ENCODE measurements around the gene SMIM41.

Gene SMIM41

DNA sequence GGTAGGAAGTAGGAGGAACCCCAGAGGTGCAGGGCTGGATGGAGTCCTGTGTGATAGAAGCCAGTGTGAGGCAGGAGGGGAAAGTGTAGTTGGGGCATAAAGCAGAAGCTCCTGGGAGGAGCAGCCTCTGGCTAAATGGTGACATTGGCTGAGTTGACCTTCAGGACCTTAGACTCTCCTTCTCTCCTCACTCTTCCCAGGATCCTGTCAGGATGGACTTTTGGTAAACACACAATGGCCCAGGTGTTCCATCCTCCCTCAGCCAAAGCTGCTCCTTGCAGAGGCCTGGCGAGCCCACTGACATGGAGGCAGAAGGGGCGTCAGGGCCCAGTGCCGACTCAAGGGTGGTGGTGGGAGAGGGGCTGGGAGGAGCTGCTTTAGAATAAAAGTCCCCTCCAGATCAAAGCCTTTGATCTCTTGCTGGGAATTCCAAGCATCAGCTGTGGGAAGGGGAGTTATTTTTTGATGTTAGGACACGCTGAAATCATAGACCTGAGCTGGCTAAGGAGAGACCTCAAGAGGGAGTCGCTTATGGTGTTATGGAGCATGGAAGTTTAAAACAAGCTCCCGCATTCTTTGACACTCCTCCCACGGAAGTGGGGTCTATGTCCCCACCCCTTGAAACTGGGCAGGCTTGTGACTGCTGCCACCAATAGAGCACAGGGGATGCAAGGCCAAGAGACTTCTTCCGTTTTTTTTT is 44.1 kb downstream of the SMIM41 start:
- DNase-seq, result no peak

DNA sequence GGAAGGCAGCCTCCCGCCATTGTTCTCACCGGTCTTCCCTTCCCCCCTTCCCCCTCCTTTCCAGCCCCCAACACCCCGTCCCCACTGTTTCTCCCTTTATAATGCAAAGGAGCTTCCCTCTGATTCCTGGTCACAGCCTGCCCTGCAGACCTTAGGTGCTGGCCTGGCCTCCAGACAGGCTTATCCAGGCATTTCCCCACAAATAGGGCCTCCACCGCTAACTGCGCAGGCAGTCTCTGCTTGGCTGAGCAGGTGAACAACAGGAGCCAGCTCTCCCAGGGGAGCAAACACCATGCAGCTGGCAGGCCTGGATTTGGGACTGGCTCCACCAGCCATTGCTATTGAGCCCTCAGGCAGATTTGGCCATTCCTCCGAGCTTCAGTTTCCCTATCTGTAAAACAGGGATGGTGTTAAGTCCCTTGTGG is 46.0 kb downstream of the SMIM41 start:
- no peak for DNase-seq

DNA sequence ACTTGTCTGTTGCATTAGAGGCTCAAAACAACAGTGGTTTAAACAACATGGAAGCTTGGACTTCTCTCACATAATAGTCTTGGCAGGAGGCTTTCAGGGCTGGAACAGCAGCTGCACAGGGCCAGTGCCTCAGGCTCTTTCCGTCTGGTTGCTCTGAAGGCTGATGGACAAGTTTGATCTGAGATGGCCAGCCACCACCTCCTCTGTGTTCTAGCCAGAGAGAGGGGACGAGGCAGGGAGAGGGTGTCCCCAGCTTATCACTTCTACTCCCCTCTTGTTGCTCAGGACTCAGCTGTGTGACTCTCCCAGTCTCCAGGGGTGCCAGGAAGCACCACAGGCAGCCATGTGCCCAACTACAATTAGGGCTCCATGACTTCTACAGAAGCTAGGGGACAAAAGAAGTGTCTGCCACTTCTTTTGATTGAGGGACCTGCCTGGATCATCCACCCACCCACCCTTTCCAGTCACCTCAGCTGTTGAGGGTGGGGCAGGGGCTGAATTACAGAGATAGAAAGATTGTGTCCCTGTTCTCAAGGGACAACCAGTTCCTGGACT is 46.6 kb downstream of the SMIM41 start:
- DNase-seq, result no peak

DNA sequence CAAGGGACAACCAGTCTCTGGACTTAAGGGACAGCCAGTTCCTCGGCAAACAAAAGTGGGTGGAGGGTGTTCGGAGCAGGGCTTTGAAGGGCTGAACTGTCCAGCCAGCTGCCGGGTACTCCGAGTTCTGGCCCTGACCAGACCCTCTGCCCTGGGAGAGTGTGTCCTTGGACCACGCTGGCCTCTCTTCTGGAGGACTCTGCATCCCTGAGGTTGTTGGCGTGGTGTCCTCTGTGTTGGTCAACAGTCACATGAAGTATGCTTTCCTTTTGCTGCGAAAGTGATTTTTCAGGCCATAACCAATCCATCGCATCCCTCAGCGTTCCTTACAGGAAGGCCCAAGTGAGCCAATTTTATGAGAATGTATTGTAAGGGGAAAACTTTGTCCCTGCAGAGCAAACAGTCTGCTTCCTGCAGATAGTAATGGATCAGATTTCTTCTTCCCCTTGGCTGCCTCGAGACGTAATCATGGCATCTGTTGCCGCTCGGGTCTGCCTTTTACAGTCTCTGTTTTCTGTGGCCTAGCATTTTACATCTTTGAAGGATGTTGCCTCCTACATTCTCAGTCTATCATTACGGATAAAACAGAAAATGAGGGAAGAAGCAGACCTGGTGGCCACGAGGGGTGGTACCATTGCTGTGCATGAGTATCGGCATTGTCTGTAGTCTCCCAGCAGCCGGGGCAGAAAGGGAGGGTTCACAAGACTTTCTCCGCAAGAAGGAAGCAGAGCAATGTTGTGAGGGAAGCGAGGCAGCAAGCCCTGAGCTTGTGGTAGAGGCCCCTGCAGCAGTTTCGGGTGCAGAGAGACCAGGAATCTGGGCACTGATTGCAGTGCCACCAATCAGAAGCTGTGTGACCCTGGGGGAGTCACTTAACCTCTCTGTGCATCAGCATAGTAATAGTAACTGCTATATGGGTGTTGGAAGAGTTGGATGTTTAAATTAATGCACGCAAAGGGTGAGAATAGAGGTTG is 47.4 kb downstream of the SMIM41 start:
- no peak for DNase-seq

DNA sequence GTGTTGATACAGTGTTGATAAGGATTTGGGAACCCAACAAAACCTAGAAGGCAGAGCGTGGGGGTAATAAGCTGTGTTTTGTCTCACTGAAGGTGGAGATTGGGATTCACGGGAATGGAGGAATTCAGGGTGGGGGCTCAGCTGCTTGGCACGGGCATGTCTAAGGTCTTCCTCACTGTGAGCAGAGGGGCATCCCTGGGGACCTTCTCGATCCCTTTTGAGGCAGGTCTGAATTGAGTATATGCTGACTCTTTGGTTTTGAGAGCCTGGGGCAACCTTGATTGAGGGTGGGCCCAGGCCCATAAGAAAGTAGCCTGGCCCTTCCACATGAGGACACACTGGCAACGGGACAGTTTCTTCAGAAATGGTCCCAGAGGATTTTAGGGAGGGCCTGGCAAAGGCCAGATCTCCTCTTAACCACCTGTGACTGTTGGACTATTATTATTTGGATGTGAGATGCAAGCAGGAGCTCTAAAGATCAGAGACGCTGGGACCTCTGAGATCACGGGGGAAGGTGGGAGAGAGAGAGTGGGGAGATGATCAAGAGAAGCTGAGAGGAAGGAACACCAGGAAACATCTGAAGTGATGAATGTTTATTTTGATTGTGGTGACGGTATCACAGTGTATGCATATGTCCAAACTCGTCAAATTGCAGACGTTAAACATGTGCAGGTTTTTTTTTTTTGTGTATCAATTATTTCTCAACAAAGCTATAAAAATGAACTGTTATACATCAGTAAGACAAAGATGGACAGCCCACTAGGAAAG is 48.4 kb downstream of the SMIM41 start:
- DNase-seq, result no peak

DNA sequence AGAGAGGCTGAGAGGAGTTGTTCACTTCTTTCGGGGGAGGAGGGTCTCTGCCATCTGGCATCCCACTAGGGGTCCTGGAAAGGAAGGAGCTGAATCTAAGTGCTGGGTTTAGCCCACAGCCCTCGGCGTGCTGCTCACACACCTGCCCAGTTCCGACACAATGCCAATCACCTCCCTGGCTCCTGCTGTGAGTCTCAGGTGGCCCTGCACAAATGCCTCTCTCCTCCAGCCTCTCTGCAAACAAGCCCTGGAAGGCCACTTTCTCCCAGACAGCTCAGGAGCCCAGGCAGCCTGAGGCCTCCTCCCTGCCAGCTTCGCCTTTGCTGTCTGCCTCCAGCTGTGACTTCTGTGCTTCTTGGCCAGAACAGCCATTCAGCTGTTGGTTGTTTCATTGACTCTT is 51.2 kb downstream of the SMIM41 start:
- no peak for DNase-seq

DNA sequence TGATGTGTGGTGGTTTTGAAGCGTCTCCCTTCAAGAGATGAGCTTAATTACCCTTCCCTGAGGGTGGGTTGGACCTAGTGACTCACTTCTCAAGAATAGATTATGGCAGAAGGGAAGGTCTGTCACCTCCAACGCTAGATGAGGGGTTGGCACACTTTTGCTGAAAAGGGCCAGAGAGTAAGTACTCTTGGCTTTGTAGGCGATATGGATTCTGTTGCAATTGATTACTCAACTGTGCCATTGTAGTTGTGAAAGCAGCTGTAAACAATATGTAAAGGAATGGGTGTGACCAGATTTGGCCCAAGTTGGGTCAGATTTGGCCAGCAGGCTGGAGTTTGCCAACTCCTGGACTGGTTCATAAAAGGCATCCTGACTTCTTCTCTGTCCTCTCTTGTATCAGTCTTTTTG is 53.3 kb downstream of the SMIM41 start:
- no peak for DNase-seq

DNA sequence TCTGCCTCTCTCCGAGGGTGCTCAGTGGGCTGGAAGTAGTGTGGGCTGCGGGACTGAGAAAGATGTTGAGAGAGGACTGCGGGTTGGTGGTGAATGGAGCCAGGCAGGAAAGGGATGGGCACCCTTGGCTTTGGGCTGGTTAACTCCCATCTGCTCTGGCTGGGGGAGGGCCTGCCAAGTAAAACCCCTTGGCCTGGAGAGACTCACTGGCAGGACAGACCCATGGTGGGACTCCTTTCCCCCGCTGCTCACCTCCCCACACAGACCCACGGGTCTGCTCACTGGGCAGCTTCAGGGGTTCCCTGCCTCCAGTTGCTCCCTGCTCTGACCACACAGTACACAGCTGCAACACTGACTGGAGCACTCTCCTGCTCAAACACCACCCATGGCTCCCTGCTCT is 58.2 kb downstream of the SMIM41 start:
- DNase-seq, result no peak

DNA sequence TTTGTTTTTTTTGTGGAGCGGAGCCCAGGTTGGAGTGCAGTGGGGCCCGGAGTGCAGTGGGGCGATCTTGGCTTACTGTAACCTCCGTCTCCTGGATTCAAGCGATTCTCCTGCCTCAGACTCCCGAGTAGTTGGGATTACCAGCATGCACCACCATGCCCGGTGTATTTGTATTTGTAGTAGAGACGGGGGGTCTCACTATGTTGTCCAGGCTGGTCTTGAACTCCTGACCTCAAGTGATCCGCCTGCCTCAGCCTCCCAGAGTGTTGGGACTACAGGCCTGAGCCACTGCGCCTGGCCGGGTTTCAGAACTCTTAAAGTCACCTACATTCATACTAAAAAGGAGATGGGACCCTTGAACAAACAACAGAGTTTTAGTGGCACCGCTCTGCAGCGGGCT is 59.6 kb downstream of the SMIM41 start:
- DNase-seq, result no peak

DNA sequence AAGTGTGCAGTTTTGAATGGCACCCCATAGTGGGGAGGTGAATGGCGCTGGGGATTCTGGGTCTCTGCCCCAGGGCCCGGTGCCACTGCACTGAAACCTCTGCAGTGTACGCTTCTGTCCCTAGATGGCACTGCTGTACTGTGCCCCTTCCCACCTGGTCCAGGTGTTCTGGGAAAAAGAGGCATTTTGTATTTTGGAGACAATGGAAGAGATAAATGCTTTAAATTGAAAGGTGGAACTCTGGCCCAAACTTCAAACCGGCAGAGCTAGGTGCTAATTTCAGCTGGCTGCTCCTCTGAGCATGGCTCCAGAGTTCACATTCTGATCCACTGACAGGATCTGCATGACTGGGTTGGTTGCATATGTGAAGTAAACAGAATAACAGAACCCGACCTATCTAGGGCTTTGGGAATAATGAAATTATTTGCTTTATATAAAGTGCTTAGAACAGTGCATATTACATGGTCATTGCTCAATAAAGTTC is 60.1 kb downstream of the SMIM41 start:
- DNase-seq, result peak; percentile 45

DNA sequence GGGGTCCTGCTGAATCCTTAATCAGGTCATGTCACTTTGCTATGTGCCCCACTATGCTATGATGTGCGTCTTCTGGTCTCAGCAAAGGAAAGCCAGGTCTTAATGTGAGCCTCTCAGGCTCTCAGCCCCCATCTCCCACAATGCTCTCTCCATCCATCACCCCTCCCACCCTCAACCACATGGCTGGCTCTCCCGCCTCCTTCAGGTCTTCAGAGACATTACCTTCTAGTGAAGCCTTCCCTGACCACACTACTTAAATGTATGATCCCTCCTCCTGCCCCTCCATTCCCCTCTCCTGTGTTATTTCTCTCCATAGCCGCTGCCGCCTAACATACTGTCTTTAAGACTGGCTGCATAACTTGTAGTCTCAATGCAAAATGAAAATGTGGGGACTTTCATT is 61.8 kb downstream of the SMIM41 start:
- no peak for DNase-seq

DNA sequence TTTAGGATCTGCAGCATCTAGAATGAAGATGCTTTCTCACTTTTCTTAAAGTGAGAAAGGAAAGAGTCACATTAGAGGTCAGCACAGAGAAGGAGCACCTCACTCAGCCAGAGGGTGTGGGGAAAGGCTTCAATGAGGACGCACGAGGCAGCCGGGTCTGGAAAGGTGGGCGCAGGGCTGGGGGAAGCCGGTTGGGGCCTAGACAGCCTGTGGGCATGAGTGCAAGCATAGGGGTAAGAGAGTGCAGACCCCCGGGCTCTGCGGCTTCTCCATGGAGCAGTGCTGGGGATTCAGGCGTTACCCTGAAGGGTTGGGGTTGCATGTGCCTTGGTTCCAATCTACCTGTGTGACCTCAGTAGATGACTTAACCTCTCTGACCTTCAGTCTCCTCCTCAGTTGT is 62.4 kb downstream of the SMIM41 start:
- DNase-seq, result no peak

DNA sequence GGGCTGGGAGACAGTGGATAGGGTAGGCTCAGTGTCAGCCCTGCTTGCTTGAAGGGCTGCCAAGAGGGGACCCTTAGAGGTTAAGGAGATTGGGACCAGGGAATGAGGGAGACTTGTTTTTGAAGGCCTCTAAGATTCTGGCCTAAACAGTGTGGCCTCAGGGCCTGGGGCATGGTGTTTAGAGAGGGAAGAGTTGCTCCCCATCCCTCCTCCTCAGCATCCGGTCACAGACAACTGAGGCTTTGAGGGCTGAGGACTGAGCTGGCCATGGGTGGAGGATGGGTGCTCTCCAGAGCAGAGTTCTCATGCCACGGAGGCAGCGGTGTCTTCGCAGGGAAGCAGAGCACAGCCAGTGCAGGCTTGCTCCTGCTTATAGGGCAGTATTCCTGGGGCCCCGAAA is 62.9 kb downstream of the SMIM41 start:
- no peak for DNase-seq

DNA sequence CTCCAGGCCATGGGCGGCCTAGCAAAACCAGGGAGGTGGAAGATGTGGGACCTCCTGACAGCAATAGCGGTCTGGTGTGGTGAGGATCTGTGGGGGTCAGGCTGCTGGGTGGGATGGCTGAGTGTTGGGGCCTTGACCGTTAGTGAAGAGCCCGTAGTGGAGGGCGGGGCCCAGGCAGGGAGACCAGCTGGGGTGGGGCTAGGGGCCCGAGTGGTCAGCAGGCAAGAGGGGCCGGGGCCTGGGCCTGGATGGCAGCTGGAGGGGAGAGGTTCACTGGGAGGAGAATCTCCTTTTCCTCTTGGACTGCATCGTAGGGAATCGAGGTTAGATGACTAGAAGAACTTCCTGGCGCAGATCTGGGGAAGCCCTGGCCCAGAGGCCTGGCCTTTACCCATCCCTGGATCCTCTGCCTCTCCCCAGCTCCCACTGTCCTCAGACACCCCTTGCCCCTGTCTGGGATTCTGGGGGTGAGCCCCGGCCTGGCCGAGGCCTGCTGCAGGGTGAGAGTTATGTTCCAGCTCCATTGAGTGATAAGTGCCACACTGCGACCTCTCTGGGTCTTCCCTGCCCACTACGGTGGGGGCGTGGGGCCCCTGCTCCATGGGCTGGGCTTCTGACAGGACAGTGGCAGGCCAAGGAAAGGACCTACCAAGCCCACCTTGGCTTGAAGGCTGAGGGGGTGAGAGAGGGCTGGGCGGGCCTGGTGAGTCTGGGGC is 65.2 kb downstream of the SMIM41 start:
- DNase-seq, result no peak

DNA sequence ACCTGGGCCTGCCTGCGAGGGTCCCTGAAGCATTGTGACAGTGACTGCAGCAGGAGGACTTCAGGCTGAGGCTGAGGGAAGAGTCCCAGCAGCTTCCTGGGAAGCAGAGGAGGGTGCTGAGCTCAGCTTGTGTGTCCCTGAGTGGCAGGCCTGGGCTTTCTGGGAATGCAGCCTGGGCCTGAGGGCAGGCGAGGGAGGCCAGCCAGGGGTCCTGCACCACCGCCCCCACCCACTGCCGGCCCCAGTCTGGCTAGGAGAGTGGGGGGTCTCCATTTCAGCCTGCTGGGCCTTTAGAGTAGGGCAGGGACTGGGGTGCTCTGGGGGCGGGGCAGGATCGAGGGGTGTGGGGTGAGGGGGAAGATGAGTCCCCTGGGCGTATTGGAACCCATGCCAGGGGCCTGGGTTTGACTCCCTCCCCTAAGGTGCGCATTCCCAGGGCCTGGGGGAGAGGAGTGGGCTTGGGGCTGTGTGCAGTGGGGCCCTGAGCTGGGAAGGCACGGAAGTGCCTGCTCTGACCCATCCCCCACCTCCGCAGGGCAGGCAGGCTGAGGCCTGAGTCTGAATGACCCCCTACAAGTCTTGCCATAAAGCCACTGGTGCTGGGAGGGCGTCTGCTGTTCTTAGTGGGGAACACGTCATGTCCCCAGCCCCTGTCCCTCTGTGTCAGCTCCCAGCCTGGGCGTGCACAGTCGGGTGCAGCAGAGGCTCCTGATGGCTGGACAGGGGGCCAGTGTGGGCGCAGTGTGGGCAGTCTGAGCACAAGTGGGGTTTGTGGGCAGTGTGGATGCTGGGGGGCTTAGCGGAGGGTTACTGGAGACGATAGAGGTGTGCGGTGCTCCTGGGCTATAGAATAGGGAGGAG is 66.0 kb downstream of the SMIM41 start:
- DNase-seq, result no peak

DNA sequence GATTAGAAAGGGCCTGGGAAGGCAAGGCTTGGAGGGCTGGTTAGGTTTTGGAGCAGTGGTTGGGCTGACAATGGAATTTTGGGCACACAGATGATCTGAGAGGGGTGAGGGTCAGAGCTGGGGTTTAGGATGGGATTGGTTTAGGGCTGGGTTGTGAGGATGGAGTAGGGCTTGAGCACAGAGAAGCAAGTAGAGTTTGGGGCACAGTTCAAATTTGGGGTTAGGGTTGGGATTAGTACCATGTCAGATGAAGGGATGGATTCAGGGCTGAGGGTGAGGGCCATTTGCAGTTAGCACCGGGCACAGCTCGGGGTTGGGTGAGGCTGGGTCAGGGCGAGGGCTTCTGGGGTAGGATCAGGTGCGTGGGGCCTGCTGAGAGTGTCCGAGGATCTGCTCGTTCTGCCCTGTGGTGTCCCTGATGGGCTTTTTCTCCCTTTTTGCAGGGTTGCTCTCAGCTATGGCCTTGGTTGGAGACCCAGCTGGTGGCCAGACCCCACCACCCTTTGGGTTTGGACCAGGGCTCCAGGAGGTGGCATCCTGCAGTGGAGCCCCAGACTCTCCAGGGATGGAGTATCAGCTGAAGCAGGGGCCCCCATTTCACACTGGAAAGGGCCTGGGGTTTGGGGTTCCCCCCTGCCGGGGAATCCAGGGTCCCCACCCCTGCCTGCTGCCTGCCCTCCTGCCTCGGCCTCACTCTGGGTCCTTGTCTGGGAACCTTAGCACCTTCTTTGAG is 66.8 kb downstream of the SMIM41 start:
- DNase-seq, result no peak

DNA sequence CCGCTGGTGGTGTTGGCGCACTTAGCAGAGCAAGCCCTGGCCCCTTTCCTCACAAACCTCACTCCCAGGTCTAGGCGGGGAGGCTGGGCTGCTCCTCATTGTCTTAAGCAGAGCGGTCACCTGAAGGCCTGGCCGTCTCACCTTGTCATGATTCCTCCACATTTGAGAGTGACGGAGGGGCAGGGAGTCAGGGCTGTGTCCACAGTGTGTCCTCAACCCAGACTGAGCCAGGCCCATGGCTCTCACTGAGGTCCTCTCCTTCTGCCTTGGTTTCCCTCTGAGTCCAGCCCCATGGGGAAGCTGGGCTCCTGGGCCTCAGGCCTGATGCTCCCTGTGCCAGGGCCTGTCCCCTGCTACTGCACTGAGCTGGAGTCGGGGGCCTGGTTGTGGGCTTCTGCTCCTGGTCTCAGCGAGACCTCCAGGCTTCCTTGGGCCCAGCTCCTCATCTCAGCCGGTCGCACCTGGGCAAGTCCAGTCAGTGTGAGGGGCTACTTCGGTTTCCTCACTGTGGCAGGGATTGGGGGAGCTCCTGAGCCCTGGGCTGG is 67.4 kb downstream of the SMIM41 start:
- no peak for DNase-seq

DNA sequence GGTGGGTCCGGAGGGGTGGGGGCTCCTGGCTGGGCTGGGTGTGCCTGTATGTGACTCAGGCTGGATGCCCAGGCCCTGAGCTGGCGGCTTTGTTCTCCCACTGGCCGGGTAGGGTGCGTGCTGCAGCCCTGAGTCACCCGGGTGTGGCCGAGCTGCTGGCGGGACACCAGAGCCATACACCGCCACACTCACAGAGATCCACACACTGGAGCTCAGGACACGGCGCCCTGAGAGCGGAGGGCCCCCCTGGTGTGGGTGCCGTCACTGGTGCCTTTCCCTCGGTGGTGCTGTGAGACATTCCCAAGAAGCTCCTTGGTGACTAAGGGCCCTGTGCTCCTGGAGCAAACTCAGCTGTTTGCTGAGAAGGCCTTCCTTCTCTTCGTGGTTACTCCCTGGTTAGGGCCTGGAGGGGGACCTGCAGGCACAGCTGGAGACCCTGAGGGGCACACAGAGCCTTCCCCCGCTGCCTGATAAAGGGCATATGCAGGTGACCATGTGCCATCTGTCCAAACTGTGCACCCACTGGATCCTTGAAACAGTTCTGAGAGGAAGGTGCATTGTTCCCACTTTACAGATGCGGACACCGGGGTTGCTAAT is 68.0 kb downstream of the SMIM41 start:
- no peak for DNase-seq

DNA sequence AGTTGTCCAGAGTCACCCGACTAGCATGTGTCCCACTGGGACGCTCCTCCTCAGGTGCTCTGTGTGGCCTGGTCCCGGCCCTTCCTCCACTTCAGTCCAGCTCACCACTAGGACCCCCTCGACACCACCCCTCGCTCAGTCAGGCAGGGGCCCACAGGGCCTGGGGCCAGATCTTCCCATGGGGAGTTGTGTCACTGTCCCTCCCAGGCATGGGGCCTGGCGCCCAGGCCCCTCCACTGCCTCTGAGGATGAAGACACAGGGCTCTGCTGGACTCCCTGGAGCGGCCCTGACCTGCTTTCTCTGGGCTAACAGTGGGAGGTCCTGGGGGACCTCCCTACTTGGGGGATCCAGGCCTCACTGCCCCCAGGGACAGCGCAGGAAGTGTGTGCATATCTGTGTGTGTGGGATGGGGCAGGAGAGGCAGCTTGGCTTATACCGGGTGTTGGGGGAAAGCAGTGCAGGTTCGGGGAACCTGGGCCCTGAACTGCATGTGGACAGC is 68.5 kb downstream of the SMIM41 start:
- no peak for DNase-seq

Measured in activated naive CD4-positive, alpha-beta T cell treated with anti-CD3 and anti-CD28 coated beads, Interleukin-2, amount 50 U/mL, for 16 hours (primary cell).